OCI-LY7 (cell line): ENCODE measurements around the gene RBP4. TPM values are rescaled to one million over a fixed set of nuclear protein-coding genes. Genes with fewer than 3 reads are reported as not detected.

Experiments
- BruUV-seq: library from RNA; stranded (reverse); fragments of 400-500 nt; replicated peaks from 2 replicates; lab custom pipeline; 2021; lab: Mats Ljungman, UMichigan
- CTCF ChIA-PET: fragments of 300-600 bp; sonication (Branson Sonifier 250); formaldehyde crosslinking; loops from one replicate; lab custom pipeline; 2022; ENCODE audit warnings: antibody characterized with exemption; ENCODE audit not compliant: unreplicated experiment; lab: Charles Lee
- POLR2A ChIA-PET: fragments of 300-600 bp; sonication (Branson Sonifier 250); formaldehyde crosslinking; loops from one replicate; lab custom pipeline; 2022; ENCODE audit warnings: antibody characterized with exemption; lab: Charles Lee
- DNase-seq: peaks from one replicate; pipeline ENCODE4 v3.0.0-alpha.2; 2015; ENCODE audit warnings: low spot score
- H2AFZ ChIP-seq: fragments of 200-600 bp; sonication (generic), shearing (Covaris generic); 2 replicates; pipeline ENCODE4 v1.6.1; 2014; ENCODE audit warnings: mild to moderate bottlenecking, antibody characterized with exemption, low read length, moderate library complexity
- H3K27ac ChIP-seq: fragments of 200-600 bp; sonication (generic); 2 replicates; pipeline ENCODE4 v1.5.1; 2014; ENCODE audit warnings: mixed run types, low read depth, mild to moderate bottlenecking, moderate library complexity, low read length, inconsistent platforms; ENCODE audit not compliant: poor library complexity, severe bottlenecking
- H3K36me3 ChIP-seq: fragments of 200-600 bp; sonication (generic); 2 replicates; pipeline ENCODE4 v1.6.1; 2014; ENCODE audit warnings: mild to moderate bottlenecking, antibody characterized with exemption, low read length, moderate library complexity, mixed read lengths; ENCODE audit not compliant: insufficient read depth
- H3K4me1 ChIP-seq: fragments of 200-600 bp; sonication (generic); 2 replicates; pipeline ENCODE4 v1.5.1; 2014; ENCODE audit warnings: mild to moderate bottlenecking, low read length; ENCODE audit not compliant: insufficient read depth, poor library complexity, severe bottlenecking
- H3K4me2 ChIP-seq: fragments of 200-600 bp; sonication (generic); 2 replicates; pipeline ENCODE4 v1.6.1; 2014; ENCODE audit warnings: mild to moderate bottlenecking, low read length
- H3K4me3 ChIP-seq: fragments of 200-600 bp; sonication (generic); 2 replicates; pipeline ENCODE4 v1.5.1; 2014; ENCODE audit warnings: mild to moderate bottlenecking, low read depth, low read length; ENCODE audit not compliant: poor library complexity, severe bottlenecking
- H3K79me2 ChIP-seq: fragments of 200-600 bp; sonication (generic); 2 replicates; pipeline ENCODE4 v1.6.1; 2016; ENCODE audit warnings: low read depth, mild to moderate bottlenecking, low read length, moderate library complexity, mixed read lengths; ENCODE audit not compliant: insufficient read depth
- H3K9me2 ChIP-seq: fragments of 200-600 bp; sonication (generic); 2 replicates; pipeline ENCODE4 v1.6.1; 2016; ENCODE audit warnings: mild to moderate bottlenecking, low read length, mixed read lengths; ENCODE audit not compliant: insufficient read depth
- H3K9me3 ChIP-seq: fragments of 200-600 bp; sonication (generic); 2 replicates; pipeline ENCODE4 v1.6.1; 2014; ENCODE audit warnings: mild to moderate bottlenecking, mixed run types, low read length, mixed read lengths
- H4K20me1 ChIP-seq: fragments of 200-600 bp; sonication (generic); 2 replicates; pipeline ENCODE4 v1.6.1; 2014; ENCODE audit warnings: mild to moderate bottlenecking, antibody characterized with exemption, low read length, moderate library complexity, mixed read lengths; ENCODE audit not compliant: insufficient read depth
- EZH2phosphoT487 ChIP-seq: fragments of 200-600 bp; sonication (generic); IDR thresholded peaks from 2 replicates; pipeline ENCODE4 v1.6.1; 2018; ENCODE audit warnings: low read depth, borderline replicate concordance, mild to moderate bottlenecking, mixed run types, antibody characterized with exemption, low read length, moderate library complexity, mixed read lengths
- intact Hi-C: fragments of 100-400 bp; cut with micrococcal nuclease; formaldehyde crosslinking; loops from one replicate; pipeline ENCODE4 v1.10.0; 2022; ENCODE audit not compliant: unreplicated experiment
- total RNA-seq, 2 experiments: library from RNA; depleted of rRNA in 1 of 2; stranded (reverse); fragments of >200 nt in 1 of 2; shearing (Covaris generic) in 1 of 2; gene quantifications; 2 replicates each; pipeline ENCODE4 v1.2.3, GENCODE V29; 2014 to 2022
- TF ChIP-seq, protein P1 (sequence below): fragments of 200-600 bp; sonication (generic); conservative IDR thresholded peaks from 2 replicates; pipeline ENCODE4 v1.5.1; 2014; ENCODE audit warnings: mild to moderate bottlenecking, antibody characterized with exemption, low read length, moderate library complexity, mixed read lengths

Gene RBP4
- total RNA-seq, 2 experiments from 2014 or later: not detected

DNA sequence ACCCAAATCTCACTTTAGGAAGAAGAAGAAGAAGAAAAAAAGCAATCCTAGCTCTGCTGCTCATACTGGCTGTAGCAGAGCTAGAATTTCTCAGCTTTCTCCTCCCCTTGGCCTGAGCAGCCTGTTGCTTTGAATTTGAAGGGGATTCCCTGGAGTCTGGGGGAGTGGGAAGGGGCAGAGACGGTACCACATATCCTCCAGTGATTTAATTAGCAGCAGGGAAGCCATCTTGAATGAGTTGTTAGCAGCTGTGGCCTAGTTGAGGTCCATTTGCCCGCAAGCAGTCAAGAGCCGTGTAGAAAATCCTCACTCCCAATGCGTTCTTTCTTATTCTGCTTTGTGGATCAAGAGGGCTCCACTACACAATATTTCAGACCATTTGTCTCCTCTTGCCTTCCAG, 27.8 kb upstream of the RBP4 start:
- TF ChIP-seq, protein P1, sequence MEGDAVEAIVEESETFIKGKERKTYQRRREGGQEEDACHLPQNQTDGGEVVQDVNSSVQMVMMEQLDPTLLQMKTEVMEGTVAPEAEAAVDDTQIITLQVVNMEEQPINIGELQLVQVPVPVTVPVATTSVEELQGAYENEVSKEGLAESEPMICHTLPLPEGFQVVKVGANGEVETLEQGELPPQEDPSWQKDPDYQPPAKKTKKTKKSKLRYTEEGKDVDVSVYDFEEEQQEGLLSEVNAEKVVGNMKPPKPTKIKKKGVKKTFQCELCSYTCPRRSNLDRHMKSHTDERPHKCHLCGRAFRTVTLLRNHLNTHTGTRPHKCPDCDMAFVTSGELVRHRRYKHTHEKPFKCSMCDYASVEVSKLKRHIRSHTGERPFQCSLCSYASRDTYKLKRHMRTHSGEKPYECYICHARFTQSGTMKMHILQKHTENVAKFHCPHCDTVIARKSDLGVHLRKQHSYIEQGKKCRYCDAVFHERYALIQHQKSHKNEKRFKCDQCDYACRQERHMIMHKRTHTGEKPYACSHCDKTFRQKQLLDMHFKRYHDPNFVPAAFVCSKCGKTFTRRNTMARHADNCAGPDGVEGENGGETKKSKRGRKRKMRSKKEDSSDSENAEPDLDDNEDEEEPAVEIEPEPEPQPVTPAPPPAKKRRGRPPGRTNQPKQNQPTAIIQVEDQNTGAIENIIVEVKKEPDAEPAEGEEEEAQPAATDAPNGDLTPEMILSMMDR: no peak
- no peak for TF ChIP-seq EZH2phosphoT487
- peaks cover 49% of the 10 kb centered on the region for H3K4me1 ChIP-seq
- ChIA-PET POLR2A (interaction anchor here (0.6 kb wide), 1 partner anchor 117 kb away, joined by 4 read pairs; no protein-coding TSS in a partner anchor), CTCF (no interaction called here)
- no peaks in the 10 kb centered on the region for H3K79me2 ChIP-seq
- DNase-seq: no peak
- no peaks in the 10 kb centered on the region for H3K9me2 ChIP-seq
- BruUV-seq: no TSS peak
- peak overlapping the region; percentile 30; the same call in 1 of the 2 replicates for H2AFZ ChIP-seq
- intact Hi-C loops: no loop called here
- no peaks in the 10 kb centered on the region for H4K20me1 ChIP-seq
- no peaks in the 10 kb centered on the region for H3K9me3 ChIP-seq
- H3K4me2 ChIP-seq: no peak overlapping the region
- no peak overlapping the region for H3K4me3 ChIP-seq
- H3K36me3 ChIP-seq: no peaks in the 10 kb centered on the region
- H3K27ac ChIP-seq: no peak overlapping the region

DNA sequence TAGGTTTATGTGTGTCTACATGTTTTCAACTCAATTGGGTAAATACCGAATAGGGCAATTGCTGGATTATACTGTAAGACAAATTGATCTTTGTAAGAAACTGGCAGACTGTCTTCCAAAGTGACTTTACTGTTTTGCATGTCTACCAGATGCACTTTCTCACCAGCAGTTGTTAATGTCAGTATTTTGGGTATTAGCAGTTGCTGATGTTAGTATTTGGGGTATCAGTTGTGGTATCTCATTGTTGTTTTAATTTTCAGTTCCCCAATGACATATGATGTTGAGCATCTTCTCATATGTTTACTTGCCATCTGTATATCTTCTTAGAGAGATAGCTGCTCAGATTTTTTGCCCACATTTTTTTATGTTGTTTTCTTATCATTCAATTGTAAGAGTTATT, 21.9 kb upstream of the RBP4 start:
- TF ChIP-seq, protein P1: no peak
- no peak for TF ChIP-seq EZH2phosphoT487
- no TSS peak for BruUV-seq
- H3K36me3 ChIP-seq: no peaks in the 10 kb centered on the region
- H2AFZ ChIP-seq: no peak overlapping the region; the same call in 1 of the 2 replicates
- peak overlapping the region; percentile 75 for H3K4me2 ChIP-seq
- ChIA-PET CTCF (no interaction called here), POLR2A (interaction anchor here (0.6 to 1.4 kb wide), 3 partner anchors 23 to 68 kb away, joined by 3 to 4 read pairs (median 3); no protein-coding TSS in a partner anchor)
- H3K9me2 ChIP-seq: no peaks in the 10 kb centered on the region
- peak overlapping the region; percentile 44 for H3K4me3 ChIP-seq
- intact Hi-C loops: loop anchor here (5.0 kb wide), 2 partner anchors 54 to 126 kb away; partner anchors contain the start of gene CEP55
- H3K79me2 ChIP-seq: no peaks in the 10 kb centered on the region
- no peaks in the 10 kb centered on the region for H3K9me3 ChIP-seq
- H3K27ac ChIP-seq: peak overlapping the region; percentile 96
- peak; percentile 67 for DNase-seq
- no peaks in the 10 kb centered on the region for H4K20me1 ChIP-seq
- peaks cover 88% of the 10 kb centered on the region for H3K4me1 ChIP-seq

DNA sequence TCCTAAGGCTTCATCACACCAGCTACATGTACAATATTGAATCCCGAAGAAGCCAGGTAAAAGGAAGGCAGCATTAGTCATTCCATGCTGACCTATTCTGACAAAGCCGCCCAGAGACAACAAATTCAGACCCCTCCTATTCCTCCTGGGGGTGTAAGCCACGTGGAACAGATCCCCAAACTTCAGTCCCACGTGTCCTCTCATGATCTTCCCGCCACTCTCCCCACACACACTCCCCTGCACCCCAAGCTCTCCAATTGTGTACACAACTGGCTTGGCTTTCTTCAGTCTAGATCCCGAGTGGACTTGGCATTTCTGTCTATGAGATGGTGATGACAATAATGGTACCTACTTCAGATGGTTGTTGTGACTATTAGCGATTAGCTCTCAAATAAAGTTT, 19.9 kb upstream of the RBP4 start:
- Histone ChIP-seq H2AFZ (peak overlapping the region; percentile 33; the same call in 1 of the 2 replicates), H4K20me1 (no peaks in the 10 kb centered on the region), H3K36me3 (no peaks in the 10 kb centered on the region), H3K4me2 (peak overlapping the region; percentile 75), H3K79me2 (no peaks in the 10 kb centered on the region), H3K4me3 (peak overlapping the region; percentile 5), H3K9me2 (no peaks in the 10 kb centered on the region), H3K9me3 (no peaks in the 10 kb centered on the region), H3K27ac (peak overlapping the region; percentile 96), H3K4me1 (peaks cover 100% of the 10 kb centered on the region)
- ChIA-PET POLR2A (interaction anchor here (0.5 to 0.6 kb wide), 2 partner anchors 9 to 73 kb away, joined by 3 to 5 read pairs; no protein-coding TSS in a partner anchor), CTCF (no interaction called here)
- TF ChIP-seq, protein P1: no peak
- no peak for TF ChIP-seq EZH2phosphoT487
- DNase-seq: no peak
- intact Hi-C loops: loop anchor here (5.0 kb wide), 2 partner anchors 56 to 124 kb away; partner anchors contain the start of gene CEP55
- no TSS peak for BruUV-seq
